ENCODE measurements around the gene GATAD1. TPM values are rescaled to one million over a fixed set of nuclear protein-coding genes. Genes with fewer than 3 reads are reported as not detected.

GATAD1 gene
- total and polyA plus RNA-seq, 2 of the 4 experiments (the other 2 are of a cell fraction): 9.3 to 15.2 TPM

- no peaks in the 10 kb centered on the region for H3K36me3 ChIP-seq (ENCODE audit: control insufficient read depth, insufficient read depth, low read length)
- no peak overlapping the region for H3K9ac ChIP-seq (ENCODE audit: low read depth, low read length)
- H3K23ac ChIP-seq (ENCODE audit: low read depth, low read length): no peak overlapping the region
- no peak overlapping the region for H3K14ac ChIP-seq (replicated peaks; ENCODE audit: low read depth, low read length)
- H2BK120ac ChIP-seq (ENCODE audit: low read depth, low read length): no peak overlapping the region
- H3K4me2 ChIP-seq (ENCODE audit: low read depth, low read length): no peak overlapping the region
- intact Hi-C loops (cut with micrococcal nuclease) (no loop called here), dilution Hi-C loops (cut with HindIII; ENCODE audit: low sequenced_read_pairs, unreplicated experiment) (no loop called here), in situ Hi-C loops (cut with MboI; ENCODE audit: low sequenced_read_pairs) (no loop called here)
- H2AK5ac ChIP-seq (ENCODE audit: low read depth, low read length): no peak overlapping the region
- no peaks in the 10 kb centered on the region for H4K20me1 ChIP-seq (ENCODE audit: insufficient read depth, low read length)
- ATAC-seq (ENCODE audit: low read depth) (no peak), DNase-seq (no peak)
- H4K91ac ChIP-seq (ENCODE audit: insufficient read depth, low read depth, low read length): no peak overlapping the region
- H3K9me3 ChIP-seq (ENCODE audit: control insufficient read depth, insufficient read depth, low read length): no peaks in the 10 kb centered on the region
- ChIA-PET CTCF (no interaction called here), POLR2A (ENCODE audit: unreplicated experiment) (no interaction called here)
- no peaks in the 10 kb centered on the region; the same call in 1 of the 2 replicates for H3K9me1 ChIP-seq (ENCODE audit: insufficient read depth, low read length)
- H3K79me1 ChIP-seq (ENCODE audit: low read depth in 1 of 2, low read length in 2 of 2): no peaks in the 10 kb centered on the region
- peaks cover 7% of the 10 kb centered on the region for H3K27me3 ChIP-seq (ENCODE audit: control insufficient read depth, insufficient read depth, low read length)
- H2BK20ac ChIP-seq (ENCODE audit: low read depth, low read length): no peak overlapping the region
- no peak overlapping the region for H2BK15ac ChIP-seq (ENCODE audit: low read depth, low read length)
- TF ChIP-seq FOS (IDR thresholded peaks at IDR 0.05; ENCODE audit: low read depth, low read length) (no peak), MAFK (IDR thresholded peaks at IDR 0.05; ENCODE audit: low read depth, low read length) (no peak), RFX5 (IDR thresholded peaks at IDR 0.05; ENCODE audit: low read depth, low read length) (no peak), POLR2A (IDR thresholded peaks at IDR 0.05; ENCODE audit: low read depth, low read length) (no peak), NFE2L2 (IDR thresholded peaks at IDR 0.05; ENCODE audit: low read depth, low read length) (no peak), CEBPB (IDR thresholded peaks at IDR 0.05; ENCODE audit: low read depth, low read length) (no peak), BHLHE40 (IDR thresholded peaks at IDR 0.05; ENCODE audit: low read depth, low read length) (no peak), RCOR1 (IDR thresholded peaks at IDR 0.05; ENCODE audit: insufficient replicate concordance, low read length) (no peak), SMC3 (IDR thresholded peaks at IDR 0.05; ENCODE audit: low read depth, low read length) (no peak), CHD1 (IDR thresholded peaks at IDR 0.05; ENCODE audit: low read depth, low read length) (no peak), MAZ (IDR thresholded peaks at IDR 0.05; ENCODE audit: borderline replicate concordance, low read depth, low read length) (no peak), MXI1 (IDR thresholded peaks at IDR 0.05; ENCODE audit: borderline replicate concordance, low read depth, low read length) (no peak), RAD21 (IDR thresholded peaks at IDR 0.05; ENCODE audit: low read length) (no peak)
- TF ChIP-seq, protein P1, sequence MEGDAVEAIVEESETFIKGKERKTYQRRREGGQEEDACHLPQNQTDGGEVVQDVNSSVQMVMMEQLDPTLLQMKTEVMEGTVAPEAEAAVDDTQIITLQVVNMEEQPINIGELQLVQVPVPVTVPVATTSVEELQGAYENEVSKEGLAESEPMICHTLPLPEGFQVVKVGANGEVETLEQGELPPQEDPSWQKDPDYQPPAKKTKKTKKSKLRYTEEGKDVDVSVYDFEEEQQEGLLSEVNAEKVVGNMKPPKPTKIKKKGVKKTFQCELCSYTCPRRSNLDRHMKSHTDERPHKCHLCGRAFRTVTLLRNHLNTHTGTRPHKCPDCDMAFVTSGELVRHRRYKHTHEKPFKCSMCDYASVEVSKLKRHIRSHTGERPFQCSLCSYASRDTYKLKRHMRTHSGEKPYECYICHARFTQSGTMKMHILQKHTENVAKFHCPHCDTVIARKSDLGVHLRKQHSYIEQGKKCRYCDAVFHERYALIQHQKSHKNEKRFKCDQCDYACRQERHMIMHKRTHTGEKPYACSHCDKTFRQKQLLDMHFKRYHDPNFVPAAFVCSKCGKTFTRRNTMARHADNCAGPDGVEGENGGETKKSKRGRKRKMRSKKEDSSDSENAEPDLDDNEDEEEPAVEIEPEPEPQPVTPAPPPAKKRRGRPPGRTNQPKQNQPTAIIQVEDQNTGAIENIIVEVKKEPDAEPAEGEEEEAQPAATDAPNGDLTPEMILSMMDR (conservative IDR thresholded peaks at IDR 0.05; ENCODE audit: low read depth, low read length): no peak
- TF ChIP-seq, protein P2, sequence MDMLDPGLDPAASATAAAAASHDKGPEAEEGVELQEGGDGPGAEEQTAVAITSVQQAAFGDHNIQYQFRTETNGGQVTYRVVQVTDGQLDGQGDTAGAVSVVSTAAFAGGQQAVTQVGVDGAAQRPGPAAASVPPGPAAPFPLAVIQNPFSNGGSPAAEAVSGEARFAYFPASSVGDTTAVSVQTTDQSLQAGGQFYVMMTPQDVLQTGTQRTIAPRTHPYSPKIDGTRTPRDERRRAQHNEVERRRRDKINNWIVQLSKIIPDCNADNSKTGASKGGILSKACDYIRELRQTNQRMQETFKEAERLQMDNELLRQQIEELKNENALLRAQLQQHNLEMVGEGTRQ (IDR thresholded peaks at IDR 0.05; ENCODE audit: low read depth, low read length): no peak
- TF ChIP-seq, protein P3, sequence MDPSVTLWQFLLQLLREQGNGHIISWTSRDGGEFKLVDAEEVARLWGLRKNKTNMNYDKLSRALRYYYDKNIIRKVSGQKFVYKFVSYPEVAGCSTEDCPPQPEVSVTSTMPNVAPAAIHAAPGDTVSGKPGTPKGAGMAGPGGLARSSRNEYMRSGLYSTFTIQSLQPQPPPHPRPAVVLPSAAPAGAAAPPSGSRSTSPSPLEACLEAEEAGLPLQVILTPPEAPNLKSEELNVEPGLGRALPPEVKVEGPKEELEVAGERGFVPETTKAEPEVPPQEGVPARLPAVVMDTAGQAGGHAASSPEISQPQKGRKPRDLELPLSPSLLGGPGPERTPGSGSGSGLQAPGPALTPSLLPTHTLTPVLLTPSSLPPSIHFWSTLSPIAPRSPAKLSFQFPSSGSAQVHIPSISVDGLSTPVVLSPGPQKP (IDR thresholded peaks at IDR 0.05; ENCODE audit: borderline replicate concordance, low read depth, low read length): no peak
- H4K5ac ChIP-seq (ENCODE audit: low read depth, low read length): no peak overlapping the region
- no CpG with 5 or more reads among the region's 3 CpGs for WGBS, 2 experiments (ENCODE audit: extremely low coverage in 2 of 2, insufficient read length in 1 of 2)
- no peak overlapping the region for H2AK9ac ChIP-seq (replicated peaks; ENCODE audit: low read depth, low read length, poor library complexity)
- no TSS peak for BruUV-seq (replicated peaks)
- H3K18ac ChIP-seq (ENCODE audit: low read depth, low read length): no peak overlapping the region
- H3K27ac ChIP-seq (ENCODE audit: insufficient read depth, low read length): no peak overlapping the region
- no peak overlapping the region for H3K56ac ChIP-seq (ENCODE audit: extremely low read depth, insufficient read depth, low read length)
- H2BK5ac ChIP-seq (ENCODE audit: low read depth, low read length, poor library complexity, severe bottlenecking): no peak overlapping the region
- no peaks in the 10 kb centered on the region for H3K4me1 ChIP-seq (ENCODE audit: control insufficient read depth, insufficient read depth, low read length)
- no peak overlapping the region for H4K8ac ChIP-seq (ENCODE audit: low read depth in 2 of 2, low read length in 2 of 2)
- H2AFZ ChIP-seq (replicated peaks; ENCODE audit: low read length, poor library complexity): no peak overlapping the region
- no peak overlapping the region for H3K4me3 ChIP-seq (ENCODE audit: insufficient read depth, low read depth, low read length)
- no peak overlapping the region for H3K4ac ChIP-seq (ENCODE audit: low read depth, low read length)
Observed at GRCh38 chr7:92432299-92432946, 14.9 kb upstream of the GATAD1 start.
